Measurements from ENCODE around the gene FMN1. TPM values are rescaled to one million over a fixed set of nuclear protein-coding genes. Genes with fewer than 3 reads are reported as not detected.

FMN1 gene
- total RNA-seq, 1 experiment from 2014 or later = 4.5 TPM

GRCh38 chr15:32830241-32830640, 364.3 kb downstream of the FMN1 start:
- ChIA-PET CTCF (no interaction called here), POLR2A (no interaction called here)
- peaks cover 5% of the 10 kb centered on the region for H3K9me3 Mint-ChIP-seq
- DNase-seq (ENCODE audit: low spot score) (no peak), ATAC-seq (no peak)
- no peaks in the 10 kb centered on the region for H3K27me3 Mint-ChIP-seq (ENCODE audit: low read depth)
- H3K27ac Mint-ChIP-seq = no peak overlapping the region
- TF ChIP-seq CTCF (IDR thresholded peaks at IDR 0.05) (no peak), ZNF532 (CRISPR knock-in tag; IDR thresholded peaks at IDR 0.05; ENCODE audit: borderline replicate concordance) (no peak), KAT7 (CRISPR knock-in tag; IDR thresholded peaks at IDR 0.05; ENCODE audit: borderline replicate concordance) (no peak), ZBTB21 (CRISPR knock-in tag; IDR thresholded peaks at IDR 0.05; ENCODE audit: borderline replicate concordance) (no peak), ZNF317 (CRISPR knock-in tag; IDR thresholded peaks at IDR 0.05; ENCODE audit: borderline replicate concordance, low read depth) (no peak), FOXJ3 (CRISPR knock-in tag; IDR thresholded peaks at IDR 0.05; ENCODE audit: borderline replicate concordance) (no peak), ZNF263 (CRISPR knock-in tag; IDR thresholded peaks at IDR 0.05; ENCODE audit: low read depth) (no peak), TP53 (CRISPR knock-in tag; IDR thresholded peaks at IDR 0.05) (no peak), SP1 (CRISPR knock-in tag; conservative IDR thresholded peaks at IDR 0.05) (no peak), NFYB (CRISPR knock-in tag; conservative IDR thresholded peaks at IDR 0.05; ENCODE audit: low read depth) (no peak), USF1 (CRISPR knock-in tag; IDR thresholded peaks at IDR 0.05) (no peak), JUN (CRISPR knock-in tag; IDR thresholded peaks at IDR 0.05) (no peak), TEAD1 (CRISPR knock-in tag; IDR thresholded peaks at IDR 0.05) (no peak)
- TF ChIP-seq, protein P1, sequence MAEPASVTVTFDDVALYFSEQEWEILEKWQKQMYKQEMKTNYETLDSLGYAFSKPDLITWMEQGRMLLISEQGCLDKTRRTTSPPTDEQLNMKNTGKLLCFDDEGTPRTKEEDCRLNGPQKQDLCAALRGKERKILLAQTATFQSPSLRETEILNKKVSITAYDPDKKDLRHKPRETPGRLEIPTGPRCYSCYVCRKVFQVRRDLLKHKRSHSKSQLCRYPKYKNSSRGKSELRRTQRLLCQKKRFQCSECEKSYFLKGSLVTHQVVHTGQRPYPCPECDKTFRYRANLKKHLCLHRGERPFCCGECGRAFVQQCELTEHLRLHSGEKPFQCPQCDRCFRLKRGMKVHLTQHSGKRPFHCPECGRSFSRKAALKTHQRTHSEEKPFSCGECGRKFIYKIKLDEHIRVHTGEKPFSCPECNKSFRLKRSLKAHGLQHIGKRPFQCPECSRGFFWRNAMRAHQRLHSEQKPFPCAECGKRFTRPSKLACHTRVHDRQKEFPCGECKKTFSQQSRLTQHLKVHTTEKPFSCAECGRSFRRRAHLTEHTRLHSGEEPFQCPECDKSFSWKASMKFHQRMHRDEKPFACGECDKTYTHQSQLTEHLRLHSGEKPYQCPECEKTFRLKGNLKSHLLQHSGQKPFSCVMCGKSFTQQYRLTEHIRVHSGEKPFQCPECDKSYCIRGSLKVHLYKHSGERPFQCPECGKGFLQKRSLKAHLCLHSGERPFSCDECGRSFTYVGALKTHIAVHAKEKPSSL (CRISPR knock-in tag; conservative IDR thresholded peaks at IDR 0.05) = no peak
- TF ChIP-seq, protein P2, sequence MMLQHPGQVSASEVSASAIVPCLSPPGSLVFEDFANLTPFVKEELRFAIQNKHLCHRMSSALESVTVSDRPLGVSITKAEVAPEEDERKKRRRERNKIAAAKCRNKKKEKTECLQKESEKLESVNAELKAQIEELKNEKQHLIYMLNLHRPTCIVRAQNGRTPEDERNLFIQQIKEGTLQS (CRISPR knock-in tag; conservative IDR thresholded peaks at IDR 0.05) = no peak
- TF ChIP-seq, protein P3, sequence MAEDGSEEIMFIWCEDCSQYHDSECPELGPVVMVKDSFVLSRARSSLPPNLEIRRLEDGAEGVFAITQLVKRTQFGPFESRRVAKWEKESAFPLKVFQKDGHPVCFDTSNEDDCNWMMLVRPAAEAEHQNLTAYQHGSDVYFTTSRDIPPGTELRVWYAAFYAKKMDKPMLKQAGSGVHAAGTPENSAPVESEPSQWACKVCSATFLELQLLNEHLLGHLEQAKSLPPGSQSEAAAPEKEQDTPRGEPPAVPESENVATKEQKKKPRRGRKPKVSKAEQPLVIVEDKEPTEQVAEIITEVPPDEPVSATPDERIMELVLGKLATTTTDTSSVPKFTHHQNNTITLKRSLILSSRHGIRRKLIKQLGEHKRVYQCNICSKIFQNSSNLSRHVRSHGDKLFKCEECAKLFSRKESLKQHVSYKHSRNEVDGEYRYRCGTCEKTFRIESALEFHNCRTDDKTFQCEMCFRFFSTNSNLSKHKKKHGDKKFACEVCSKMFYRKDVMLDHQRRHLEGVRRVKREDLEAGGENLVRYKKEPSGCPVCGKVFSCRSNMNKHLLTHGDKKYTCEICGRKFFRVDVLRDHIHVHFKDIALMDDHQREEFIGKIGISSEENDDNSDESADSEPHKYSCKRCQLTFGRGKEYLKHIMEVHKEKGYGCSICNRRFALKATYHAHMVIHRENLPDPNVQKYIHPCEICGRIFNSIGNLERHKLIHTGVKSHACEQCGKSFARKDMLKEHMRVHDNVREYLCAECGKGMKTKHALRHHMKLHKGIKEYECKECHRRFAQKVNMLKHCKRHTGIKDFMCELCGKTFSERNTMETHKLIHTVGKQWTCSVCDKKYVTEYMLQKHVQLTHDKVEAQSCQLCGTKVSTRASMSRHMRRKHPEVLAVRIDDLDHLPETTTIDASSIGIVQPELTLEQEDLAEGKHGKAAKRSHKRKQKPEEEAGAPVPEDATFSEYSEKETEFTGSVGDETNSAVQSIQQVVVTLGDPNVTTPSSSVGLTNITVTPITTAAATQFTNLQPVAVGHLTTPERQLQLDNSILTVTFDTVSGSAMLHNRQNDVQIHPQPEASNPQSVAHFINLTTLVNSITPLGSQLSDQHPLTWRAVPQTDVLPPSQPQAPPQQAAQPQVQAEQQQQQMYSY (CRISPR knock-in tag; IDR thresholded peaks at IDR 0.05) = no peak
- TF ChIP-seq, protein P4, sequence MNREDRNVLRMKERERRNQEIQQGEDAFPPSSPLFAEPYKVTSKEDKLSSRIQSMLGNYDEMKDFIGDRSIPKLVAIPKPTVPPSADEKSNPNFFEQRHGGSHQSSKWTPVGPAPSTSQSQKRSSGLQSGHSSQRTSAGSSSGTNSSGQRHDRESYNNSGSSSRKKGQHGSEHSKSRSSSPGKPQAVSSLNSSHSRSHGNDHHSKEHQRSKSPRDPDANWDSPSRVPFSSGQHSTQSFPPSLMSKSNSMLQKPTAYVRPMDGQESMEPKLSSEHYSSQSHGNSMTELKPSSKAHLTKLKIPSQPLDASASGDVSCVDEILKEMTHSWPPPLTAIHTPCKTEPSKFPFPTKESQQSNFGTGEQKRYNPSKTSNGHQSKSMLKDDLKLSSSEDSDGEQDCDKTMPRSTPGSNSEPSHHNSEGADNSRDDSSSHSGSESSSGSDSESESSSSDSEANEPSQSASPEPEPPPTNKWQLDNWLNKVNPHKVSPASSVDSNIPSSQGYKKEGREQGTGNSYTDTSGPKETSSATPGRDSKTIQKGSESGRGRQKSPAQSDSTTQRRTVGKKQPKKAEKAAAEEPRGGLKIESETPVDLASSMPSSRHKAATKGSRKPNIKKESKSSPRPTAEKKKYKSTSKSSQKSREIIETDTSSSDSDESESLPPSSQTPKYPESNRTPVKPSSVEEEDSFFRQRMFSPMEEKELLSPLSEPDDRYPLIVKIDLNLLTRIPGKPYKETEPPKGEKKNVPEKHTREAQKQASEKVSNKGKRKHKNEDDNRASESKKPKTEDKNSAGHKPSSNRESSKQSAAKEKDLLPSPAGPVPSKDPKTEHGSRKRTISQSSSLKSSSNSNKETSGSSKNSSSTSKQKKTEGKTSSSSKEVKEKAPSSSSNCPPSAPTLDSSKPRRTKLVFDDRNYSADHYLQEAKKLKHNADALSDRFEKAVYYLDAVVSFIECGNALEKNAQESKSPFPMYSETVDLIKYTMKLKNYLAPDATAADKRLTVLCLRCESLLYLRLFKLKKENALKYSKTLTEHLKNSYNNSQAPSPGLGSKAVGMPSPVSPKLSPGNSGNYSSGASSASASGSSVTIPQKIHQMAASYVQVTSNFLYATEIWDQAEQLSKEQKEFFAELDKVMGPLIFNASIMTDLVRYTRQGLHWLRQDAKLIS (CRISPR knock-in tag; IDR thresholded peaks at IDR 0.05; ENCODE audit: borderline replicate concordance) = no peak
- TF ChIP-seq, protein P5, sequence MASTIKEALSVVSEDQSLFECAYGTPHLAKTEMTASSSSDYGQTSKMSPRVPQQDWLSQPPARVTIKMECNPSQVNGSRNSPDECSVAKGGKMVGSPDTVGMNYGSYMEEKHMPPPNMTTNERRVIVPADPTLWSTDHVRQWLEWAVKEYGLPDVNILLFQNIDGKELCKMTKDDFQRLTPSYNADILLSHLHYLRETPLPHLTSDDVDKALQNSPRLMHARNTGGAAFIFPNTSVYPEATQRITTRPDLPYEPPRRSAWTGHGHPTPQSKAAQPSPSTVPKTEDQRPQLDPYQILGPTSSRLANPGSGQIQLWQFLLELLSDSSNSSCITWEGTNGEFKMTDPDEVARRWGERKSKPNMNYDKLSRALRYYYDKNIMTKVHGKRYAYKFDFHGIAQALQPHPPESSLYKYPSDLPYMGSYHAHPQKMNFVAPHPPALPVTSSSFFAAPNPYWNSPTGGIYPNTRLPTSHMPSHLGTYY (CRISPR knock-in tag; IDR thresholded peaks at IDR 0.05) = no peak
- no peaks in the 10 kb centered on the region for H3K36me3 Mint-ChIP-seq
- H3K4me3 Mint-ChIP-seq = no peak overlapping the region
- H3K4me1 Mint-ChIP-seq = no peaks in the 10 kb centered on the region
